Middle frontal gyrus (tissue), 1 donor: Measurements from ENCODE around the gene NFATC2.

ENCODE experiments used
- DNase-seq: peaks from one replicate; pipeline ENCODE4 v3.0.0-alpha.2; 2015; ENCODE audit warnings: low spot score; ENCODE audit errors: extremely low spot score

NFATC2 gene

GRCh38 chr20:51452734-51453365, 89.7 kb downstream of the NFATC2 start:
- no peak for DNase-seq

- DNase-seq = no peak
These were observed 90.4 kb downstream of the NFATC2 start for GRCh38 chr20:51452091-51452613.

- DNase-seq = no peak
These were observed 91.0 kb downstream of the NFATC2 start for GRCh38 chr20:51451484-51451883.

GRCh38 chr20:51450984-51451383, 91.5 kb downstream of the NFATC2 start:
- no peak for DNase-seq

- DNase-seq = no peak
These were observed 92.3 kb downstream of the NFATC2 start for GRCh38 chr20:51450221-51450712.

GRCh38 chr20:51449498-51450220, 92.9 kb downstream of the NFATC2 start:
- DNase-seq = no peak

GRCh38 chr20:51447765-51448148, 94.8 kb downstream of the NFATC2 start:
- no peak for DNase-seq

GRCh38 chr20:51447097-51447764, 95.3 kb downstream of the NFATC2 start:
- peak; percentile 8 for DNase-seq

- no peak for DNase-seq
These were observed 95.9 kb downstream of the NFATC2 start for GRCh38 chr20:51446656-51447055.

- no peak for DNase-seq
These were observed 96.3 kb downstream of the NFATC2 start for GRCh38 chr20:51446230-51446629.

- no peak for DNase-seq
These were observed 96.9 kb downstream of the NFATC2 start for GRCh38 chr20:51445591-51445990.

GRCh38 chr20:51444922-51445438, 97.5 kb downstream of the NFATC2 start:
- no peak for DNase-seq

GRCh38 chr20:51444467-51444866, 98.1 kb downstream of the NFATC2 start:
- DNase-seq = no peak

- DNase-seq = no peak
These were observed 99.9 kb downstream of the NFATC2 start for GRCh38 chr20:51442602-51443001.

- DNase-seq = no peak
These were observed 101.9 kb downstream of the NFATC2 start for GRCh38 chr20:51440589-51440988.

- no peak for DNase-seq
These were observed 103.3 kb downstream of the NFATC2 start for GRCh38 chr20:51439160-51439689.

- DNase-seq = no peak
These were observed 104.4 kb downstream of the NFATC2 start for GRCh38 chr20:51438136-51438535.

GRCh38 chr20:51437182-51437924, 105.2 kb downstream of the NFATC2 start:
- DNase-seq = no peak

- no peak for DNase-seq
These were observed 107.8 kb downstream of the NFATC2 start for GRCh38 chr20:51434580-51435247.

GRCh38 chr20:51434026-51434425, 108.5 kb downstream of the NFATC2 start:
- no peak for DNase-seq
